ENCODE results near the gene SDK1.

SDK1 gene

GRCh38 chr7:4225361-4225771 lies 924.3 kb downstream of the SDK1 start:
- DNase-seq (ENCODE audit: low read depth): no peak
- TF ChIP-seq CTCF (IDR thresholded peaks at IDR 0.05; ENCODE audit: low read depth, low read length) (no peak), MYC (IDR thresholded peaks at IDR 0.05; ENCODE audit: low read depth, low read length) (no peak), POLR2A (IDR thresholded peaks at IDR 0.05; ENCODE audit: extremely low read depth, insufficient read length) (no peak), MAX (IDR thresholded peaks at IDR 0.05; ENCODE audit: low read depth, low read length) (no peak)
- H3K4me3 ChIP-seq (ENCODE audit: low read depth, low read length): no peak overlapping the region

GRCh38 chr7:4225881-4226523 lies 925.0 kb downstream of the SDK1 start:
- H3K4me3 ChIP-seq (ENCODE audit: low read depth, low read length): no peak overlapping the region
- TF ChIP-seq POLR2A (IDR thresholded peaks at IDR 0.05; ENCODE audit: extremely low read depth, insufficient read length) (no peak), CTCF (IDR thresholded peaks at IDR 0.05; ENCODE audit: low read depth, low read length) (no peak), MAX (IDR thresholded peaks at IDR 0.05; ENCODE audit: low read depth, low read length) (no peak), MYC (IDR thresholded peaks at IDR 0.05; ENCODE audit: low read depth, low read length) (no peak)
- DNase-seq (ENCODE audit: low read depth): no peak

- DNase-seq (ENCODE audit: low read depth): peak; percentile 36
- H3K4me3 ChIP-seq (ENCODE audit: low read depth, low read length): no peak overlapping the region
- peak; percentile 34 for TF ChIP-seq CTCF (IDR thresholded peaks at IDR 0.05; ENCODE audit: low read depth, low read length)
- no peak for TF ChIP-seq POLR2A (IDR thresholded peaks at IDR 0.05; ENCODE audit: extremely low read depth, insufficient read length)
- TF ChIP-seq MYC (IDR thresholded peaks at IDR 0.05; ENCODE audit: low read depth, low read length): no peak
These were observed 925.5 kb downstream of the SDK1 start for GRCh38 chr7:4226524-4226882.

GRCh38 chr7:4227105-4228010 lies 926.3 kb downstream of the SDK1 start:
- no peak for TF ChIP-seq MYC (IDR thresholded peaks at IDR 0.05; ENCODE audit: low read depth, low read length)
- TF ChIP-seq MAX (IDR thresholded peaks at IDR 0.05; ENCODE audit: low read depth, low read length): no peak
- TF ChIP-seq CTCF (IDR thresholded peaks at IDR 0.05; ENCODE audit: low read depth, low read length): no peak
- TF ChIP-seq POLR2A (IDR thresholded peaks at IDR 0.05; ENCODE audit: extremely low read depth, insufficient read length): no peak
- H3K4me3 ChIP-seq (ENCODE audit: low read depth, low read length): no peak overlapping the region
- no peak for DNase-seq (ENCODE audit: low read depth)

GRCh38 chr7:4230352-4230751 lies 929.3 kb downstream of the SDK1 start:
- no peak overlapping the region for H3K4me3 ChIP-seq (ENCODE audit: low read depth, low read length)
- TF ChIP-seq POLR2A (IDR thresholded peaks at IDR 0.05; ENCODE audit: extremely low read depth, insufficient read length) (no peak), MYC (IDR thresholded peaks at IDR 0.05; ENCODE audit: low read depth, low read length) (no peak), MAX (IDR thresholded peaks at IDR 0.05; ENCODE audit: low read depth, low read length) (no peak), CTCF (IDR thresholded peaks at IDR 0.05; ENCODE audit: low read depth, low read length) (no peak)

More at GRCh38 chr7:4230352-4230751, 929.3 kb downstream of the SDK1 start:
- DNase-seq (ENCODE audit: low read depth): no peak

All from NB4 (cell line).